IPS-NIHi11 (cell line): ENCODE results near the gene CDH23.

Experiments used
- DNase-seq: peaks from one replicate; pipeline ENCODE4 v3.0.0; 2012; ENCODE audit warnings: mixed read lengths, low spot score

Gene CDH23

GRCh38 chr10:71761105-71761511 lies 364.4 kb downstream of the CDH23 start:
- DNase-seq = no peak

DNA sequence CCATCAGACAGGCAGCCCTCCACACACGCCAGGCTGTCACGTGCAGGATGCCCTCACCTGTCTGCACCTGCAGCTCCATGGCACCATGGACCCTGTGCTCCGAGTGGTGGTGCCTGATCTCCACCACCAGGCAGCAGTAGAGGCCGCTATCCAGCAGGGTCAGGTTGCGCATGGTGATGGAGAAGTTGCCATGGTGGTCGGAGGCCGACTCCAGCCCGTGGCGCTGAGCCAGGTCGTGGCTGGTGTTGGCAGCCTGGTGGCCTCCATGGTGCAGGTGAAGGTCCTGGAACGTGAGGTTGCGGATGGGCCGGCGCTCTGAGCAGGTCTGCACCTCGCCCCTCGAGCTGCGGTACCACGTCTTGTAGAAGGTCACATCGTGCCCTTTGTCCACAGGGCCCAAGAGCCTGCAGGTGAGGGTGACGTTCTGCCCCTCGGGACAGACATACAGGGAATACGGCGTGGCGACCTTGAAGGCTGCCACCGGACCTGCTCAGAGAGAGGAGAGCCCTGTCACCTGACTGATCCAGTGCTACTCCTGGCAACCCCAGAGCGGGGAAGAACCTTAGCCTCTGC lies 364.9 kb downstream of the CDH23 start:
- DNase-seq = peak; percentile 49

DNA sequence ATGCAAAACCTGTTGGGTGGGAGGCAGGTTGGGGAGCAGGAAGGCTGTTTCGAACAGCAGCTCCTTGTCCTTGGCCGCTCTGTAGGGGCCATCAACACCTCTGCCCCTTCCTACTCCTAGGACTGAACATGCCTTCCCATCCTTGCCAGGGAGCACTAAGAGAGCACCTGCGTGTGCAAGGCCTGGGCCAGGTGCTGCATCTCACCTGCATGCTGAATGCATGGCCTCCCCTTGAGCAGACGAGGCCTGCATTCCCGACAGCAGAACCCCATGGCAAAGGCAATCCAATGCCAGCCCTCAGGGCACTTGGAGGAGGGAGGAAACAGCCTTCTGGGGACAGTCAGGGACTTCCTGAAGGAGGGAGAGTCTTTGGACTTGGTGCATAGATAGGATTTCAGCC lies 365.6 kb downstream of the CDH23 start:
- DNase-seq = no peak

DNA sequence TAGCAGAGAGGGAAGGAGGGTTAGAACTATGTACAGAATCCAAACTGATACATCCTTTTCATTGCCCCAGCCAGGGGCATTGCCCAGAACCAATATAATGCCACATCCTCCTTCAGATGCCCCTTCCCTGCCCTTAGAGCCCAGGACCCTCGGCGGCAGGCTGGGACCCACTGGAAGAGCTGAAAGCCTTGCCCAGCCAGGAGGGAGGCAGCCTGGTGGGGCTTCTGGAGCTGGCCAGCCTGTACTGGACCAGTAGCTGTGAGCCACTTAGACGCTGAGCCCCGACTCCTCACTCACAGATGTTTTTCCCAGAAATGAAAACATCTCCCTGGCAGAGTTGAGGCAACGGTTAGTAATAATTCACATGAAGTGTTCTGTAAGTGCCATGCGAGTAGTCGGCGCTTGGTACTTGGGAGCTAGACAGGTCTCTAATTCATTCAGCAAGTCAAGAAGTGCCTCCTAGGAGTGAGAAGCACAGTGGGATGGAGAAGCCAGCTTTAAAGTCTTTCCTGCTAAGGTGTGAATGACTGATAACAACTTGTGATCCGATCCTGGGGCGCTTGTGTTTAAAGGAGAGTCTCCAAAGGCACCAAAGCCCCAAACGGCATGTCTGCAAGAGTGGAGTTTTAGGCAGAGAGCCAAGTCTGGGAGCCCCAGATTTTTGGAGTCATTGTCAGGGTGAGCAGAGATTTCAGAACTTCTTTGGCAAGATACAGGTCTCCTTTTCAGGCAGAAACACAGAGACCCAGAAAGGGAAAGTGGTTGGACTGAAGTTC lies 366.8 kb downstream of the CDH23 start:
- no peak for DNase-seq

DNA sequence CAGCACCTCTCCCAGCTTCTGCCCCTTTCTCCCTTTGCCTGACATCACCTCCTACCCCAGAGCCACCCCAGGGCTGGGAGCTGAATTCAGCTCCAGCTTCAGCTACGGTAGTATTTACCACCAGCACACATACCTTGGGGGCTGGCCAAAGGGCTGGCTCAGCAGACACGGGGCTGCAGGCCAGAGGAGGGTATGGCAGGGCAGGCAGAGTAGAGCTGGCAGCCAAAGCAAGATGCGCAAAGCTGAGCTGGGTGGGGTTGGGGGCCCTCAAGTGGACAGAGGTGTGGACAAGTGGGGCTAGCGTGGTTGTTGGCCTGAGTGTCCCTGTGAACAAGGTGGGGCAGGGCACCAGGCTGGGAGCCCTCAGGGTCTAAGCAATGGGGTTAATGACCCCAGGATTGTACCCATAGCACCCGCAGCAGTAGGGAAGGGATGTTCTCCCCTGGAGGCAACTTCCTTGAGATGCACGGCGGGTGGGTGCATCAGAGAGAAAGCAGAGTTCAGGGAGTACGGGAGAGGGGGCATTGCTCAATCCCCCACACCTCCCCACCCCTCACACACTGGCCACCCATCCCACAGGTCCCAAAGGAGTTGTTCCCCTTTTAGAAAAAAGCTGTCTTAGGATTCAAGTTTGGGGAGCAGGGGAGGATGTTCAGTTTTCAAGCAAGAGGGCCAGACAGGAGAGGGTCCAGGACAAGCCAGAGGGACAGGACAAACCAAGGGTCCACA lies 368.6 kb downstream of the CDH23 start:
- DNase-seq = no peak

GRCh38 chr10:71765906-71766716 lies 369.4 kb downstream of the CDH23 start:
- no peak for DNase-seq

GRCh38 chr10:71766717-71767419 lies 370.1 kb downstream of the CDH23 start:
- peak; percentile 41 for DNase-seq

GRCh38 chr10:71767420-71768035 lies 370.8 kb downstream of the CDH23 start:
- DNase-seq = no peak

GRCh38 chr10:71769279-71769823 lies 372.6 kb downstream of the CDH23 start:
- DNase-seq = no peak

DNA sequence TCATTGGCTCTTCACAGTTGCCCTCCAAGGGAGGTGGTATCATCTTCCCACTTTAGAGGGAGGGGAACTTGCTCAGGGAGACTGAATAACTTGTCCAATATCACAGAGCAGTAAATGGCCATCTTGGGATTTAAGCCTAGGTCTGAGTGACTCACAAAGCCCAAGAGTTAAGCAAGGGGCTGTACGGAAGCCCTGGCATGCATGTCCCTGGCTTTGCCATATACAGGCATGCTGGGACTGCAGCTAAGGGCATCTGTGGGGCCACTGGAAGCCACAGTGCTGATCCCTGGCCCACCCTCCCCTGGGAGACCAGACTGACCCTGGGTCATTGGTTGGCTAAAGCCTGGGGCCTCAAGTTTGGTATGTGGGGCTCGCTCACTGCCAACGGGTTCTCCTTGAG lies 373.5 kb downstream of the CDH23 start:
- no peak for DNase-seq

- no peak for DNase-seq
These were observed 374.1 kb downstream of the CDH23 start for GRCh38 chr10:71770789-71771188.

DNA sequence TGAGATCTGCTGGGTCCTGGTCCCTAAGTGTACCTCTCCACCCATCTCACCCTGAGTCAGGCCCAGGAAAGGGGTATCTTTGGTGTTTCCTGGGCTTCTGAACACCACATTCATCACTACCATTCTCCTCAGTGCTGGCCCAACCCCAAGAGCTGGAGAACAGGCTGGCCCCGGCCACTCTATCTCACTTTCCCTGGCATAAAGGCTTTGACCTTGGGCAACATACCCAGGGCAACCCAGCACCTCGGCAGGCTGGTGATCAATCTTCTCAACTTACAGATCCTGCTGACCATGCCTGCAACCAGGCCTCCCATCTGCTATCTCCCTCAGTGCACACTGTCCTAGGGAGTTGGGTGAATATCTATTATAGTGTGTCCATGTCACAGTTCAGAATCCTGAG lies 374.5 kb downstream of the CDH23 start:
- DNase-seq = no peak

GRCh38 chr10:71771821-71772617 lies 375.3 kb downstream of the CDH23 start:
- DNase-seq = no peak

- DNase-seq = no peak
These were observed 376.1 kb downstream of the CDH23 start for GRCh38 chr10:71772832-71773220.

GRCh38 chr10:71773221-71773971 lies 376.7 kb downstream of the CDH23 start, which contains the start of gene VSIR:
Gene VSIR, minus strand, starts transcription at chr10:71773520. Its CDS starts 81 bp downstream, at chr10:71773439.
- peak; percentile 96 for DNase-seq

- no peak for DNase-seq
These were observed 378.4 kb downstream of the CDH23 start for GRCh38 chr10:71774916-71775702.

GRCh38 chr10:71776481-71776925 lies 379.8 kb downstream of the CDH23 start:
- no peak for DNase-seq
